Endothelial cell of umbilical vein (primary cell): ENCODE measurements around the gene WWC1. TPM values are rescaled to one million over a fixed set of nuclear protein-coding genes. Genes with fewer than 3 reads are reported as not detected.

Source experiments
- BruUV-seq: library from RNA; stranded (reverse); fragments of 400-500 nt; replicated peaks from 2 replicates; lab custom pipeline; 2021; lab: Mats Ljungman, UMichigan
- CTCF ChIA-PET: fragments of 300-600, 350-600 bp; sonication (Branson Sonifier 250); formaldehyde crosslinking; loops from one replicate; lab custom pipeline; 2021; ENCODE audit warnings: antibody characterized with exemption, inconsistent platforms; lab: Charles Lee
- POLR2A ChIA-PET: fragments of 300-600, 350-600 bp; sonication (Branson Sonifier 250); formaldehyde crosslinking; loops from one replicate; lab custom pipeline; 2021; ENCODE audit warnings: antibody characterized with exemption, inconsistent platforms; lab: Charles Lee
- DNase-seq: peaks from one replicate; pipeline ENCODE4 v3.0.0-alpha.2; 2011; ENCODE audit warnings: low read depth, low spot score
- FAIRE-seq: peaks from 2 replicates; lab custom pipeline; 2011; peaks lifted over from hg19 to GRCh38; lab: Jason Lieb, UNC
- H2AFZ ChIP-seq: 2 replicates; pipeline ENCODE4 v1.6.0; 2012; ENCODE audit warnings: low read depth, low read length, control low read depth, inconsistent platforms
- H3K27ac ChIP-seq: 2 replicates; pipeline ENCODE4 v1.5.1; 2011; ENCODE audit warnings: low read depth, mild to moderate bottlenecking, control low read depth, low read length, moderate library complexity; ENCODE audit not compliant: insufficient read depth
- H3K27me3 ChIP-seq, 2 experiments: 2 replicates each; pipeline versions ENCODE4 v1.6.0 to v1.6.1; 2011; ENCODE audit warnings: low read length in 2 of 2, mixed read lengths in 1 of 2; ENCODE audit not compliant: control insufficient read depth in 2 of 2, insufficient read depth in 2 of 2
- H3K36me3 ChIP-seq, 2 experiments: 2 replicates in 1 of 2; 3 replicates in 1 of 2; pipeline ENCODE4 v1.5.1; 2011; ENCODE audit warnings: low read length in 2 of 2, mild to moderate bottlenecking in 1 of 2, moderate library complexity in 1 of 2; ENCODE audit not compliant: control insufficient read depth in 2 of 2, insufficient read depth in 2 of 2; ENCODE audit errors: extremely low read depth in 1 of 2
- H3K4me1 ChIP-seq: 3 replicates; pipeline ENCODE4 v1.5.1; 2011; ENCODE audit warnings: mild to moderate bottlenecking, low read length; ENCODE audit not compliant: control insufficient read depth, insufficient read depth; ENCODE audit errors: extremely low read depth
- H3K4me2 ChIP-seq: 2 replicates; pipeline ENCODE4 v1.6.1; 2011; ENCODE audit warnings: low read length, control low read depth, mixed read lengths; ENCODE audit not compliant: insufficient read depth
- H3K4me3 ChIP-seq, 3 experiments: fragments of 200-600 bp in 1 of 3; sonication (generic), shearing (Covaris generic) in 1 of 3; replicated peaks in 1 of 3; 2 replicates each; pipeline ENCODE4 v1.5.1; 2011 to 2016; ENCODE audit warnings: control low read depth in 3 of 3, low read length in 3 of 3, mild to moderate bottlenecking in 2 of 3, inconsistent platforms in 1 of 3, low read depth in 1 of 3, moderate library complexity in 1 of 3; ENCODE audit not compliant: insufficient read depth in 1 of 3
- H3K79me2 ChIP-seq: 2 replicates; pipeline ENCODE4 v1.6.0; 2012; ENCODE audit warnings: low read length, inconsistent platforms; ENCODE audit not compliant: control insufficient read depth, insufficient read depth
- H3K9ac ChIP-seq: replicated peaks from 2 replicates; pipeline ENCODE3; 2011; ENCODE audit warnings: low read length, control low read depth; ENCODE audit not compliant: insufficient read depth; ENCODE audit errors: extremely low read depth
- H3K9me1 ChIP-seq: replicated peaks from 3 replicates; pipeline ENCODE4 v1.6.0; 2011; ENCODE audit warnings: mild to moderate bottlenecking, low read length; ENCODE audit not compliant: control insufficient read depth, insufficient read depth; ENCODE audit errors: extremely low read depth
- H3K9me3 ChIP-seq: replicated peaks from 2 replicates; pipeline ENCODE4 v1.5.1; 2012; ENCODE audit warnings: low read length, inconsistent platforms; ENCODE audit not compliant: control insufficient read depth, insufficient read depth
- H4K20me1 ChIP-seq: replicated peaks from 2 replicates; pipeline ENCODE3; 2011; ENCODE audit warnings: mild to moderate bottlenecking, low read length; ENCODE audit not compliant: control insufficient read depth, insufficient read depth; ENCODE audit errors: extremely low read depth
- CTCF ChIP-seq, 2 donors: IDR thresholded peaks; 1 replicate in 1 of 2; 2 replicates in 1 of 2; pipeline ENCODE4 v1.5.1; 2011; ENCODE audit warnings: low read length in 2 of 2, mild to moderate bottlenecking in 2 of 2, moderate library complexity in 2 of 2, control low read depth in 1 of 2, inconsistent platforms in 1 of 2, low read depth in 1 of 2; ENCODE audit not compliant: insufficient read depth in 1 of 2; ENCODE audit errors: extremely low read depth in 1 of 2
- EZH2 ChIP-seq: IDR thresholded peaks from 2 replicates; pipeline ENCODE4 v1.6.1; 2012; ENCODE audit warnings: borderline replicate concordance, low read depth, mild to moderate bottlenecking, moderate library complexity, low read length, inconsistent platforms; ENCODE audit not compliant: severe bottlenecking
- FOS ChIP-seq: IDR thresholded peaks from 2 replicates; pipeline ENCODE4 v1.6.1; 2011; ENCODE audit warnings: mild to moderate bottlenecking, low read length, moderate library complexity, borderline replicate concordance; ENCODE audit not compliant: insufficient read depth
- GATA2 ChIP-seq: IDR thresholded peaks from 2 replicates; pipeline ENCODE4 v1.7.0; 2011; ENCODE audit warnings: low read depth, mild to moderate bottlenecking, moderate library complexity, mixed read lengths, low read length; ENCODE audit not compliant: insufficient read length, insufficient read depth
- JUN ChIP-seq: IDR thresholded peaks from 2 replicates; pipeline ENCODE4 v1.6.1; 2011; ENCODE audit warnings: borderline replicate concordance, low read depth; ENCODE audit not compliant: insufficient read length, insufficient read depth
- MAX ChIP-seq: IDR thresholded peaks from 2 replicates; pipeline ENCODE4 v1.6.1; 2011; ENCODE audit not compliant: insufficient read depth, insufficient read length
- MYC ChIP-seq: IDR thresholded peaks from one replicate; pipeline ENCODE4 v1.6.1; 2011; ENCODE audit warnings: mild to moderate bottlenecking, low read depth, low read length
- POLR2AphosphoS5 ChIP-seq: IDR thresholded peaks from 2 replicates; pipeline ENCODE4 v1.6.1; 2012; ENCODE audit warnings: low read depth, mild to moderate bottlenecking, control low read depth, low read length, moderate library complexity; ENCODE audit not compliant: insufficient read depth
- dilution Hi-C: fragments of 300-500 bp; cut with MboI; formaldehyde crosslinking; loops from one replicate; pipeline ENCODE4 v1.15.0; 2019; ENCODE audit warnings: low sequenced_read_pairs; ENCODE audit not compliant: extremely low pct_ligation_motif_present
- intact Hi-C: fragments of 100-400 bp; cut with micrococcal nuclease; formaldehyde crosslinking; loops from one replicate; pipeline ENCODE4 v1.10.0; 2022
- polyA plus RNA-seq, 4 experiments: library from polyadenylated mRNA; depleted of rRNA in 3 of 4; stranded (reverse) in 3 of 4; unstranded in 1 of 4; fragments of >200 nt; gene quantifications; 2 replicates each; pipeline versions ENCODE4 v1.2.1 to v1.2.3, GENCODE V29; 2011 to 2012; ENCODE audit warnings: missing spikeins in 1 of 4
- total RNA-seq: library from RNA; stranded (reverse); gene quantifications from 2 replicates; pipeline ENCODE4 v1.2.3, GENCODE V29; 2021

Gene WWC1
- total and polyA plus RNA-seq, 2 donors (not counting 3 experiments of a cell fraction or from before 2014, with no cell fraction given), result 0.03 to 0.91 TPM

GRCh38 chr5:168377525-168377924 is 86.1 kb downstream of the WWC1 start:
- FAIRE-seq (no peak), DNase-seq (no peak)
- intact Hi-C loops (no loop called here), dilution Hi-C loops (no loop called here)
- no peaks in the 10 kb centered on the region for H3K27me3 ChIP-seq
- no peak for TF ChIP-seq MYC
- TF ChIP-seq EZH2, result no peak
- no peak for TF ChIP-seq MAX
- no peak for TF ChIP-seq JUN
- no peak for TF ChIP-seq GATA2
- no peak for TF ChIP-seq POLR2AphosphoS5
- TF ChIP-seq CTCF (IDR thresholded peaks at IDR 0.05; ENCODE audit: extremely low read depth in 1 of 2, insufficient read depth in 1 of 2, low read depth in 1 of 2, low read length in 2 of 2), result no peak
- TF ChIP-seq FOS, result no peak
- no TSS peak for BruUV-seq
- no peaks in the 10 kb centered on the region for H3K9me3 ChIP-seq
- H3K9me1 ChIP-seq, result no peaks in the 10 kb centered on the region
- H3K9ac ChIP-seq, result no peak overlapping the region
- no peak overlapping the region for H3K4me2 ChIP-seq
- no peaks in the 10 kb centered on the region for H3K4me1 ChIP-seq
- no peaks in the 10 kb centered on the region for H3K36me3 ChIP-seq
- H2AFZ ChIP-seq, result no peak overlapping the region
- H3K27ac ChIP-seq, result no peak overlapping the region
- no peak overlapping the region for H3K4me3 ChIP-seq
- no peaks in the 10 kb centered on the region for H4K20me1 ChIP-seq
- H3K79me2 ChIP-seq, result no peaks in the 10 kb centered on the region
- POLR2A ChIA-PET, result no interaction called here
- CTCF ChIA-PET, result no interaction called here
